ENCODE results near the gene CNNM3. TPM values are rescaled to one million over a fixed set of nuclear protein-coding genes. Genes with fewer than 3 reads are reported as not detected.
"Not testable (repeated sequence)": the region's sequence is repeated elsewhere in the genome, so short reads cannot be mapped to it uniquely, and the experiment has no call there.

The CNNM3 gene
- polyA plus RNA-seq, 1 donor from 2014 or later: 3.5 TPM

DNA sequence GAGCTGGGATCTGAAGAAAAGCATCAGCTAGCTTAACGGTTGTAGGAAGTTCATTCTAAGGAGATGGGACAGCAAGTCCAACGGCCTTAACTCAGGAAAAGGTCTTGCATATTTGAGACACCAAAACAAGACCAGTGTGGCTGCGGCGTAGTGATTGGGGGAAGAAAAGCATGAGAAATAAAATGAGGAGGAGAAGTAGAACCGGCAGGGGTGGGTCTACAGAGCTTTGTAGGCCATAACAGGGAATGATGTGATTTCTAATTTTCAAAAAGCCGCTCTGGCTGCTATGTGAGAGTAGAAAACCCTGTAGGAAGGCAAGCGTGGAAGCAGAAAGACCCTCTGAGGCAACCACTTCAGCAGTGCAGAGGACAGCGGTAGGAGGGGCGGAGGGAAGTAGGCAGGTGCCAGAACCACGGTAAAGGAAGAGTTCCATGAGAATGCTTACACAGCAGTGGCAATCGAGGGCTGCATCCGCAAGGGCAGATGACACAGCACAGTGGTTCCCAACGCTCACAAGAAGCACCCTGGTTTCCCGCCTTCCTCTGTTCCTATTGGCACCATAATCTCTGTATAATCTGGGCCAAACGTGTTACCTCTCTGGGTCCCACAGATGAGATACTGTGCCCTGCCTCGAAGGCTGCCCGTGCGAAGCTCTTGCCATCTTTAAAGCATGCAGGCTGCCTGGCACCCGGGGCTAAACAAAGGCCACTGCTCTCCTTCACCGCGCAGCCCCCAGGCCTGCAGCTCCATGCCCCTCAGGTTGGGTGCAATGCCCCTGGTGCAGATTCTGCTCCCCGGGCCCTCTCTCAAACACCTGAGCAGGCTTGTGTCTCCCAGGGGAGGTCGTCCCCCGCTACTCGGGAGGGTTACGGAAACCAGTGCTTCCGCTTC, 41.0 kb downstream of the CNNM3 start:
- H3K36me3 Mint-ChIP-seq: peaks cover 5% of the 10 kb centered on the region
- no peaks in the 10 kb centered on the region for H3K27me3 Mint-ChIP-seq
- peaks cover 11 to 19% (median 16%) of the 10 kb centered on the region in 3 donors for H3K4me1 Mint-ChIP-seq
- H3K4me3 Mint-ChIP-seq: peak overlapping the region; percentile 85 to 96 (median 92)
- H3K27ac Mint-ChIP-seq: peak overlapping the region; percentile 48 to 91 (median 84)
- no peaks in the 10 kb centered on the region for H3K9me3 Mint-ChIP-seq

DNA sequence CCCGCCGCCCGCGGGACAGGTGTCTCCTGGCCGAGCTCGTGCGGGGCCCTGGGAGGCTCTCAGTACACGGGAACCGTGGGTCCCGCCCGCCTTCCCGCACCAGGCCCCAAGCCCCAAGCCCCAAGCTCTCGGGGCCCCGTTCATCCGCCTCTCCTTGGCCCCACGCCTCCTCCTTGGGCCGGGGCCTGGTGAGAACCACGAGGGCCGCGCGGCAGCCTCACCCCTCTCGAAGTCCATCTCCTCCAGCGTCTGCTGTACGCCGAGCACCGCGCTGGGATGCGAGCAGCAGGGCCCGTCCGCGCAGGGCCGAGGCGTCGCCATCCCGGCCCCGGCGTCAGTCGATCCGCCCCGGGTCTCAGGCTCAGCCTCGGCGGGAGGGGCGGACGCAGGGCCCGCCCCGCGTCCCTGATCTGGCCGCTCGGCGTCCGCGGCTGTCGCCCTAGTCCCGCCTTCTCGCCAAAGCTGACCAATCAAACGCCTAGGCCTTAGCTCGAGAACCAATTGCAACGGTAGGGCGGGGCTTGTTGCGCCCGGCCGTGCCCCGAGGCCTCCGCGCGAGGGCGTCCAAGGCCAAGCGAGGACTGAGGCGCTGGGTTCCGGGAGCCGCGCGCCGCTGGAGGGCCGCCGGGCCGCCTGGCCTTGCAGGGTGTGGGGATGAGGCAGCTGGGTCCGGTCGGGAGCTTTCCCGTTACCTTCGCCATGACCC, 41.8 kb downstream of the CNNM3 start, which contains the start of gene ANKRD39:
Gene ANKRD39, minus strand, starts transcription at position 350 of the 706 bp plus-strand sequence. Its CDS starts 29 bp downstream, at position 321.
- peaks cover 5% of the 10 kb centered on the region for H3K36me3 Mint-ChIP-seq
- peak within 1 kb of the TSS; percentile 85 to 96 (median 92) for H3K4me3 Mint-ChIP-seq
- no peaks in the 10 kb centered on the region for H3K9me3 Mint-ChIP-seq
- H3K27ac Mint-ChIP-seq: peak within 1 kb of the TSS; percentile 57 to 91 (median 84)
- no peaks in the 10 kb centered on the region for H3K27me3 Mint-ChIP-seq
- peaks cover 11 to 18% (median 17%) of the 10 kb centered on the region in 3 donors for H3K4me1 Mint-ChIP-seq

DNA sequence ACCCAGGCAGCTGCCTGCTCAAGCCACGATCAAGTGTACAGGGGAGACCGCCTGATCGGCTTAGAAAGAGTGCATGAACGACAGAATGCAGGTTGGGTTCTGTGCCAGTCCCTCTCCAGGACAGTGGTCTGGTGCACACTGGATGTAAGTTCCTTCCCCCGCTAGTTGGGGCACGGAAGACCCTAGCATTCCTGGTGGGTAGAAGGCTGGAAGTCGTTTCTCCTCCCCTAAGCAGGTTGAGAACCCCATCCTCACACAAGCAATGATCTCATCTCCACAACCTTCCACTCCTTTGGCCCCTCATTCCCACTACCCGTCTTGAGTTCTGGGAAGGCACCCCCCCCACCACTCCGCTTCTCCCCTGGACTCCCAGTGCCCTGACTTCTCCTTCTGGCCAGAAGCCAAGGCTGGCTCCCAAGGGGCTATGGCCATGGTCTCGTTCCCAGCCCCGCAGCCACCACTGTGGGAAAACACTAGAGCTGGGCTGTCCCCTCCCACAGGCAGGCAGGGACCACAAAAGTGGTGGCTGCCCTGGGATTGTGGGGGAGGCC, 43.1 kb downstream of the CNNM3 start:
- Mint-ChIP-seq H3K36me3 (peaks cover 2% of the 10 kb centered on the region), H3K27me3 (no peaks in the 10 kb centered on the region), H3K4me3 (peak overlapping the region; percentile 52 to 94 (median 88)), H3K27ac (peak overlapping the region in 2 of 3 donors; percentile 57 to 91), H3K9me3 (no peaks in the 10 kb centered on the region), H3K4me1 (peaks cover 11 to 16% (median 14%) of the 10 kb centered on the region in 3 donors)

DNA sequence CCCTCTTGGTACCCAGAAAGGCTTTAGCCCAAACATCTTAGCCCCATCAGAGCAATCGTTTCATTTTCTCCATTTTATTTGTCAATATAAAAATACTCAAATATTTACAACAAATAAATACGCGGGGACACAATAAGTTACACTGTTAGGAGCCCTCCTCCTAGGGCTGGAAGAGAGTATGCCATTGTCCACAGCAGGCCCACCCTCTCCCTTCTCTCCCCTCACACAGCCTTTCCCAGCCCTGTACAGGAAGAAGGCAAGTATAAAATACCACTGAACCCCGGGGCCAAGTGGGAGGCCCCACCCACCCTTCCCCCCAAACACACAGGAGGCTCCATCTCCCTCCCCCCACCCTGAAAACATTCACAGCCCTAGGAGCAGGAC, 43.6 kb downstream of the CNNM3 start:
- H3K36me3 Mint-ChIP-seq: peaks cover 2% of the 10 kb centered on the region
- H3K4me1 Mint-ChIP-seq: peaks cover 11 to 16% (median 14%) of the 10 kb centered on the region in 3 donors
- peak overlapping the region in 1 of 3 donors; percentile 91 for H3K27ac Mint-ChIP-seq
- no peaks in the 10 kb centered on the region for H3K9me3 Mint-ChIP-seq
- H3K27me3 Mint-ChIP-seq: no peaks in the 10 kb centered on the region
- H3K4me3 Mint-ChIP-seq: peak overlapping the region in 3 of 4 donors; percentile 52 to 90 (median 83)

DNA sequence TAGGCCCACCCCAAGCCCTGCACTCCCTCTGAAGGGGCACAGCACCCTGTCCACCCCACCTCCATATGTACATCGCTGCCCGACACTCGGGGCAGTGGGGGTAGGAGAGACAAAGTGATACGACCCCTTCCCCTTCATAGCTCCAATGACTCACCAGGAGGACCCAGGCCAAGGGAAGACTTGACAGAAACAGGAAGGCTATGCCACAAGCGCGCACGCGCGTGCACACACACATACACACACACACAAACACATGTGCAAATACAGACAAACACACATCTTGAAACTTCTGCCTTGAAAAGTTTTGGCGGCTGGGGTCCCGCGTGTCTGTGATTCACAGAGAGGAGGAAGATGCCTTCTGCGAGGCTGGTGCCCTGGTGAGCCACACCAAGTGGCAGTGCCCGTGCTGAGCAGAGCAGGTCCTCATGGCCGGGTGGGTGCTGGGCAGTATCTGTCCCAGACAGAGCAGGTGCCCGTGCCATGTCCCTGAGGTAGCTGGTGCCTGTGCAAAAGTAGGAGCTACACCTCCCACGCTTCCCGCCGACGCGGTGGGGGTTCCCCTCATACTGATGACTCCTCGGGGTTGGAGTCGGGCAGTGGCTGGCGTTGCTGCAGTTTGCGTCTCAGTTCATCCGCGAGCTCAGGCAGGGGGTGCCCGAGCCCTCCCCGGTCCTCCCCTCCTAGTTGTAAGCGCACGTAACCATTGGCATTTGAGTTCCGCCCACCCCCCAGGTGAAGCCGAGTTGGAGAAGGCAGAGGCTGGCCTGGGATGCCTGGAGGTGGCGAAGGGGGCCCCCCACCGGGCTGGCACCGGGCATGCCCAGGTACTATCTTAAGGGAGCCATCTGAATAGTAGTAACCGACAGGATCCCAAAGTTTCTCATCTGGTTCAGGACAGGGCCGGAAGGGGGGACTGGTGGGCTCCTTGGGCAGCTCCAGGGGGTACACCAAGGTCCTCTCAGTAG, 44.3 kb downstream of the CNNM3 start:
- H3K4me1 Mint-ChIP-seq: peaks cover 11 to 12% (median 11%) of the 10 kb centered on the region in 3 donors
- H3K4me3 Mint-ChIP-seq: peak overlapping the region in 2 of 4 donors; percentile 30 to 71
- H3K36me3 Mint-ChIP-seq: peaks cover 2% of the 10 kb centered on the region
- H3K27ac Mint-ChIP-seq: peak overlapping the region in 1 of 3 donors; percentile 48
- H3K9me3 Mint-ChIP-seq: no peaks in the 10 kb centered on the region
- no peaks in the 10 kb centered on the region for H3K27me3 Mint-ChIP-seq

DNA sequence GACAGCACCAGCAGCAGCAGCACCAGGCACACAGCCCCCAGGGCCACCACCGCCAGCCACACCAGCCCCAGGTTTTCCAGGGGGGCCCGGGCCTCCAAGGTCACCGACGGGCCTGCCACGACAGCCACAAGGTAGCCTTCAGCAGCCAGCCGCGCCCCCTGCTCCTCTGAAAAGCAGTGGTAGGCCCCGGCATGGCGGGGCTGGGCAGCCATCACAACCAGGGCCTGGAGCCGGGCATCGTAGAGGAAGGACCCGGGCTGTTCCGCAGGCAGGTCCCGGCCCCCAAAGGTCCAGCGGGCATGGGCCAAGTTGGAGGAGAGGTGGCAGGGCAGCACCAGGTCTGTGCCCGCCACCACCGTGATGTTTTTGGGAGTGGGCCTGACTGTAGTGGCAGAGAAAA, 45.0 kb downstream of the CNNM3 start:
- Mint-ChIP-seq H3K27ac (peak overlapping the region in 1 of 3 donors; percentile 65), H3K36me3 (peaks cover 2% of the 10 kb centered on the region), H3K4me1 (peaks cover 11 to 12% (median 11%) of the 10 kb centered on the region in 3 donors), H3K4me3 (peak overlapping the region in 1 of 4 donors; percentile 30), H3K9me3 (no peaks in the 10 kb centered on the region), H3K27me3 (no peaks in the 10 kb centered on the region)

DNA sequence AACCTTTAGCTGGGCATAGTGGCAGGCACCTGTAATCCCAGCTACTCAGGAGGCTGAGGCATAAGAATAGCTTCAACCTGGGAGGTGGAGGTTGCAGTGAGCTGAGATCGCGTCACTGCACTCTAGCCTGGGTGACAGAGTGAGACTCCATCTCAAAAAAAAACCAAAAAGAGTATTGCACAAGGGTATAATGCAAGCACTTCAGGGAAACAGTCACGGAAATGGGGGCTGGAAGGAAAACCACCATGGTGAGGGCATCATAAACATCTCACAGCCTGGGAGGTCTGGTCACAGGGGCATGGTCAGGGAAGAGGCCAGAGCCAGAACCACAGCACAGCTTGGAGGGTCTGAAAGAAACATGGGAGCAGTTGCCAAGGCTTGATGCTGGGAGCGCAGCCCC, 47.0 kb downstream of the CNNM3 start:
- H3K27me3 Mint-ChIP-seq: peaks cover 13% of the 10 kb centered on the region
- H3K9me3 Mint-ChIP-seq: not testable (repeated sequence)

DNA sequence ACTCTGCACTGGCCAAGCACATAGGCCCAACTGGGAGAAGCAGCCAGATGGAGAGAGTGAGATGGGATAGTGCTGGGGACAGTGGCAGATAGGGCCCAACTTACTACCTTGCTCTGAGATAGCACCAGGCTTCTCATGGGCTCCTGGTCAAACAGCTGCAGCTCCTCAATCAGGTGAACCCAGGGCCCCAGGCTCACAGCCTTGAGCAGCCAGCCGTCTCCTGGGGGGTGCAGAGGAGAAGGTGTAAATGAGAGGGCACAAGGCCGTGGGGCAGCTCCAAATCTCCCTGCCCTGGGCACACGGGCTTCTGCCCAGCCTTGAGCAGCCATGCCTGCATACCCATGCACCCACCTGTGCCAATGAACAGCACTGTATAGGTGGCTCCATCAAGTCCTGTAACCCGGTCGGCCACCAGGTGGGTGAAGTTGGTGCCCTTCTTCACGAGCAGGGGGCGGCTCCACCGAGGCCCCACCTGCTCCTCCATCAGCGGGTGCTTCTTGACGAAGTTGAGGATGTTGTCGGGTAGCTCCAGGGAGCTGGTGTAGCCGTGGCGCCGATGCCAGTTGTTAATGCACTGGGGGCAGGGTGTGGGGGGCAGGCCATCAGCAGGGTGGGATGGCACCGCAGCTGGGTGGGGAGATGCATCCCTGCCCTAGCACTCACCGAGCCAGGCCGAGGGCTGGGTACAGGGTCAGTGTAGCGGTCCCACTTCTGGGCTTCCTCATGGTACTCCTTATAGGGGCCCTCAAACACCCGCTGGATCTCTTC, 47.7 kb downstream of the CNNM3 start:
- Mint-ChIP-seq H3K36me3 (peaks cover 2% of the 10 kb centered on the region), H3K27me3 (peaks cover 14% of the 10 kb centered on the region), H3K4me3 (peak overlapping the region in 1 of 4 donors; percentile 8), H3K9me3 (no peaks in the 10 kb centered on the region), H3K4me1 (peaks cover 0 to 7% (median 5%) of the 10 kb centered on the region in 3 donors), H3K27ac (no peak overlapping the region)

More for the DNA sequence above, 47.0 kb downstream of the CNNM3 start:
- H3K4me3 Mint-ChIP-seq: peak overlapping the region in 1 of 4 donors; percentile 8
- H3K36me3 Mint-ChIP-seq, H3K27ac Mint-ChIP-seq, H3K4me1 Mint-ChIP-seq: not testable (repeated sequence)

DNA sequence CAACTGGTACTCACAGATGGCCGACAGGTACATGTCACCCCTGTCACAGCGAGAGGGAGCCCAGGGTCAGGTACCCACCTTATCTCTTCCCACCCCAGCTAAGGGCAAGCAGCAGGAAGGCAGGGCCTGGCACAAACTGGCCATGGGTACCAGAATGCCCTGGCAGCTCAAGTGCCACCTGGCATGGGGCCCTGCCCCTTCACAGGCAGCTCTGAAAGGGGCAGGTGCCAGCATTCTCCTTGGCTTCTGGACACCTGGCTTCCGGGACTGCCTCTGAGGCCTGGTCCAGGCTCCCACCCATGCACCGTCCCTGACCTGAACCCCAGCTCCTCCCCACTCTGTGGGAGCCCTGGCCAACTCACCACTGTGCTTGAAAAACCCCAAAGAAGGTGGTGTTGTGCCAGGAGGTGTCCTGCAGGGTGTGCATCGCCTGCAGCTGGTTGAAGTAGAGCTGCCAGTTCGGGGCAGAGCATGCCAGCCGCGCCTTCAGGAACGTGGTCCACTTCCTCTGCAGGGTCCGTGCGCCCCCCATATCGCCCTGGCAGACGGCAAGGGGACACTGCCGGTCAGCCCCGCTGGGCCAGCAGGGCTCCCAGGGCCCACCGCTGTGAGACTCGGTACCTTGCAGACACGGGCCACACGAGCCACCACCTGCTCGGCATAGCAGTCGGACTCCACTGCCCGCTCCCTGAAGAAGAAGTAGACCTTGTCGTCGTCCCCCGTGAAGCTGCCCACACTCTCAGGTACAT, 48.4 kb downstream of the CNNM3 start:
- H3K4me3 Mint-ChIP-seq: no peak overlapping the region
- peaks cover 2% of the 10 kb centered on the region for H3K36me3 Mint-ChIP-seq
- H3K27ac Mint-ChIP-seq: no peak overlapping the region
- peaks cover 0 to 7% (median 5%) of the 10 kb centered on the region in 3 donors for H3K4me1 Mint-ChIP-seq
- H3K9me3 Mint-ChIP-seq: no peaks in the 10 kb centered on the region
- peaks cover 14% of the 10 kb centered on the region for H3K27me3 Mint-ChIP-seq

DNA sequence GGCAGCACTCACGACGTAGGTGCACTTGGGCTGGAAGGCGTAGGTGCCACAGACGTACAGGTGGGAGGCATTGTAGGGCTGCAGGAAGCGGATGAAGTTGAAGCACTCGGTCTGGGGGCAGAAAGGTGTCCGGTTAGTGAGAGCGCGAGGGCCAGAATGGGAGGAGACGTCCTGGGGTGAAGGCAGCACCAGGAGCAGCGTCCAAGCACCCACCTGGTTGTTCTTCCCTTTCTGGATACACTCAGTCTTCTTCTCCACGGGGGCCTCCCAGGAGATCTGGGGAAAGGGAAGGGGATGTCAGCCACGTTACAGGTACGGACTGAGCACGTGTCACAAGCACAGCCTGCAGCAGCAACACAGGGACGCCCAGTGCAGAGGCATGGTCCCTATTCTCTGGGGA, 49.6 kb downstream of the CNNM3 start:
- H3K4me3 Mint-ChIP-seq: no peak overlapping the region
- H3K27me3 Mint-ChIP-seq: peaks cover 16% of the 10 kb centered on the region
- H3K27ac Mint-ChIP-seq: no peak overlapping the region
- peaks cover 2% of the 10 kb centered on the region for H3K36me3 Mint-ChIP-seq
- H3K4me1 Mint-ChIP-seq: peaks cover under 1 to 10% (median 5%) of the 10 kb centered on the region in 3 donors
- no peaks in the 10 kb centered on the region for H3K9me3 Mint-ChIP-seq

DNA sequence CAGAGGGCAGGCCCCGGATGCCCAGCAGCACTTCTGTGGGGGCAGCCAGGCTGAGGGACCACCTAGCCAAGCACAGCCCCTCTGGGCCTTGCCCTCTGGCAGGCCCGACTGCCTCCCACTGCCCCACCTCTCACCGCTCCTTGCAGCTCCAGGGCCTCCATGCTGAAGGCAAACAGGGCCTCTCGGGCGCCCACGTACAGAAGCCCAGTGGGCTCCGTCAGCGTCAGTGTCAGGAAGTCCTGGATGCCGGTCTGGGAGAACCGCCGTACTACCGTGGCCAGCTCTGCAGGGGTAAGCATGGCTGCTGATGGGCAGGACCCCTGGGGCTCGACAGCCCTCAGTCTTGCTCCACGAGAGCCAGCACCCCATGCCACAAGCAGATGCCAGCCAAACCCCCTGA, 50.1 kb downstream of the CNNM3 start:
- Mint-ChIP-seq H3K9me3 (no peaks in the 10 kb centered on the region), H3K4me1 (peaks cover 3 to 12% (median 5%) of the 10 kb centered on the region in 3 donors), H3K36me3 (peaks cover 2% of the 10 kb centered on the region), H3K4me3 (no peak overlapping the region), H3K27ac (no peak overlapping the region), H3K27me3 (peaks cover 18% of the 10 kb centered on the region)

DNA sequence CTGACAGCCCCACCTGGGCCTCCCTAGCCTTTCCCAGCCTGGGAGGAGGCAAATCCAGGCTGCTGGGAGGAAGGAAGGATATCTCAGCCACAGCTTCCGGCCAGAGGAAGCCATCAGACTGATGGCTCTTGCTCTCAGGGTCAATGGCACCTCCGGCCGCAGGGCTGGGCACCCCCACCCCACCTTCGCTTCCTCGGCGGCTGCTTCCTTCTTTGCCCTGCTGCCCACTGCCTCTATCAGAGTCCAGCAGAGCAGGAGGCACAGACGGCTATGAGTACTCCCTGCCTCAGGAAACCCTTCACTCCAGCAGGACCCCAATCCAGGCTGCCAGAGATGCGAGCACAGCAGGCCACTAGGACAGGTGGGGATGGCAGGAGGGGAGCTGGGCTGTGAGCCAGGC, 50.5 kb downstream of the CNNM3 start:
- Mint-ChIP-seq H3K27me3 (peaks cover 21% of the 10 kb centered on the region), H3K27ac (peak overlapping the region in 1 of 3 donors; percentile 62), H3K36me3 (peaks cover 2% of the 10 kb centered on the region), H3K9me3 (no peaks in the 10 kb centered on the region), H3K4me3 (peak overlapping the region in 2 of 4 donors; percentile 76 to 78), H3K4me1 (peaks cover 3 to 12% (median 5%) of the 10 kb centered on the region in 3 donors)

Measured in IgD-negative memory B cell (primary cell).